ENCODE measurements around the gene NELFA. TPM values are rescaled to one million over a fixed set of nuclear protein-coding genes. Genes with fewer than 3 reads are reported as not detected.

Gene NELFA
- total RNA-seq, 1 experiment from 2014 or later = 56.1 TPM

DNA sequence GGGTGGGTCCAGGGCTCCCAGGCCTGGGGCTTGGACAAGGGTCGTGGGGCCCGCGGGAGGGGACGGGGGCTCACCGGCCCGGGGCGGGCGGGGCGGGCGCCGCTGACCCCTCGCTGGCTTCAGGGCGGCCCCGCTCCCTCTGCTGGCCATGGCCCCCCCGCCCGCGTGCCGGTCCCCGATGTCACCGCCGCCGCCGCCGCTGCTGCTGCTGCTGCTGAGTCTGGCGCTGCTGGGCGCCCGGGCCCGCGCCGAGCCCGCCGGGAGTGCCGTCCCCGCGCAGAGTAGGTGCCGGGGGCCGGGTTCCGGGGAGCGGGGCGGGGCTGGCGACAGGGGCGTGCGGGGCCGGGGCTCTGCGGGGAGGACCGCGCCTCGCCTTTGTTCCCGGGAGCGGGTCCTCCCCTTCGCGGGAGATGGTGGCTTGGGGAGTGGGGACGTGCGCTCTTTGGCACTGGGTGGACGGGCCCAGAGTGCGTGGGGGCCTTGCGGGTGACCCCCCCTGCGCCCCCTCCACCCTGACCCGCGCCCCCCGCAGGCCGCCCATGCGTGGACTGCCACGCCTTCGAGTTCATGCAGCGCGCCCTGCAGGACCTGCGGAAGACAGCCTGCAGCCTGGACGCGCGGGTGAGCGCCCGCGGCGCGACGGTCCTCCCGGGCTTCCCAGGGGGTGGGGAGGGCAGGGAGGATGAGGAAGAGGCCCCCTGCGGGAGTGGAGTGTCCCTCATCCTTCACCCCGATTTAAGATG, 33.6 kb upstream of the NELFA start:
- no peak overlapping the region for H2AFZ ChIP-seq (ENCODE audit: low read depth, low read length, poor library complexity, severe bottlenecking)
- CTCF ChIA-PET = no interaction called here

DNA sequence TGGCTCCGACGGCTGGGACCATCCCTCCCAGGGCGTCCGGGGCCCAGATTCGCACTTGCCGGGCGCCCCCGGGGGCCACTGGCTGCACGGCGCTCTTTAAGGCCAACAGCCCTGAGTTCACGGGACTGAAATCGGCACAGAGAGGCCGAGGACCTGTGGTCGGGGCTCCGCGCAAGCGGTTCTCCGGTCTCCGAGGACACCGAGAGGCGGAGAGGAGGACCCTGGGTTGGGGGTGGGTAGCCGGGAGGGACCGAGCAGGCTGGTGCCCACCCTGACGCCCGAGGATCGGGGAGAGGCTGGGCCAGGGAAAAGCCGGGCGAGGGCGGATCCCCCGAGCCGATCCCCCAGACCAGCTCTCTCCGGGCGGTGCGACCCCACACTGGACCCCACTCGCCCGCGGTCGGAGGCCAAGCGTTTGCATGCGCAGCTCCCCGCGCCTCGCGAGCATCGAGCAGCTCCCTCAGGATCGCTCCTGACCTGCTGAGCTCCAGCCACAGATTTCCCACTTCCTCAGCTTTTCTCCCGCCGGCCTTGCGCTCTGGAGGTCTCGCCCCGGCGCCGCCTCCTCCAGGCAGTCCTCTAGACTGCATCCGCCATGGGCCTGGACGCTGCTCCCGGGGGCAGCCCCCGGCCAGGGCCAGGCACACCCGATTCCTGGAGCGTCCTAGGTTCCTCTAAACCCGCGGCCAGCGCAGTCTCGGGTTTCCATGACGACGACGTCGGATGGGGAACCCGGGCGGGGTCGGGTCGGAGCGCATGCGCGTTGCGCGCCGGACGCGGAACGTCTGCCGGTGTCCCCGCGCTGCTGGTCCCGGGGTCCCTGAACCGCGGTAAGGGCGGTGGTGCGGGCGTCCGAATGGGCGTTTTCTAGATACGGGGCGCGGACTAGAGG, 32.7 kb upstream of the NELFA start:
- peak overlapping the region; percentile 71 to 82 for H3K4me3 ChIP-seq (replicated peaks in 1 of 2; ENCODE audit: low read depth in 1 of 2, low read length in 2 of 2)
- intact Hi-C loops (cut with micrococcal nuclease) = no loop called here
- CTCF ChIA-PET = no interaction called here
- H3K9ac ChIP-seq (ENCODE audit: low read length) = peak overlapping the region; percentile 70
- H4K20me1 ChIP-seq (ENCODE audit: insufficient read depth) = no peaks in the 10 kb centered on the region
- H3K36me3 ChIP-seq (ENCODE audit: control insufficient read depth in 1 of 2, insufficient read depth in 2 of 2, low read length in 2 of 2) = peaks cover 0 to 5% of the 10 kb centered on the region in 2 experiments; a peak in 2 of 4 replicates
- no peaks in the 10 kb centered on the region for H3K9me2 ChIP-seq (ENCODE audit: insufficient read depth)
- H3K4me2 ChIP-seq (ENCODE audit: low read length) = peak overlapping the region; percentile 96
- no peaks in the 10 kb centered on the region for H3K27me3 ChIP-seq (ENCODE audit: insufficient read depth, low read length)
- H2AFZ ChIP-seq (ENCODE audit: low read depth, low read length, poor library complexity, severe bottlenecking) = peak overlapping the region; percentile 65
- ATAC-seq = peak; percentile 83
- DNase-seq (ENCODE audit: low read depth, low spot score) = peak; percentile 67
- H3K27ac ChIP-seq (ENCODE audit: low read depth, low read length) = peak overlapping the region; percentile 57; the same call in 1 of the 2 replicates
- no peaks in the 10 kb centered on the region; a peak in 1 of 4 replicates for H3K9me3 ChIP-seq (ENCODE audit: control insufficient read depth in 1 of 2, insufficient read depth in 1 of 2, low read depth in 1 of 2, low read length in 2 of 2)
- peaks cover 7% of the 10 kb centered on the region; the same call in 1 of the 2 replicates for H3K79me2 ChIP-seq (ENCODE audit: insufficient read depth, low read length)
- POLR2A ChIA-PET = no interaction called here
- TF ChIP-seq POLR2A (IDR thresholded peaks at IDR 0.05; ENCODE audit: borderline replicate concordance, extremely low read depth, insufficient read depth, insufficient read length) (peak; percentile 46), JUND (IDR thresholded peaks at IDR 0.05) (no peak), RAD21 (IDR thresholded peaks at IDR 0.05; ENCODE audit: low read depth) (no peak), ZNF274 (IDR thresholded peaks at IDR 0.05; ENCODE audit: low read depth, low read length) (no peak), SRF (IDR thresholded peaks at IDR 0.05; ENCODE audit: low read depth) (no peak), POLR2AphosphoS5 (IDR thresholded peaks at IDR 0.05; ENCODE audit: low read depth, low read length) (peak; percentile 90), SP1 (IDR thresholded peaks at IDR 0.05; ENCODE audit: low read depth) (no peak), CEBPB (IDR thresholded peaks at IDR 0.05; ENCODE audit: low read depth) (no peak)
- TF ChIP-seq, protein P1, sequence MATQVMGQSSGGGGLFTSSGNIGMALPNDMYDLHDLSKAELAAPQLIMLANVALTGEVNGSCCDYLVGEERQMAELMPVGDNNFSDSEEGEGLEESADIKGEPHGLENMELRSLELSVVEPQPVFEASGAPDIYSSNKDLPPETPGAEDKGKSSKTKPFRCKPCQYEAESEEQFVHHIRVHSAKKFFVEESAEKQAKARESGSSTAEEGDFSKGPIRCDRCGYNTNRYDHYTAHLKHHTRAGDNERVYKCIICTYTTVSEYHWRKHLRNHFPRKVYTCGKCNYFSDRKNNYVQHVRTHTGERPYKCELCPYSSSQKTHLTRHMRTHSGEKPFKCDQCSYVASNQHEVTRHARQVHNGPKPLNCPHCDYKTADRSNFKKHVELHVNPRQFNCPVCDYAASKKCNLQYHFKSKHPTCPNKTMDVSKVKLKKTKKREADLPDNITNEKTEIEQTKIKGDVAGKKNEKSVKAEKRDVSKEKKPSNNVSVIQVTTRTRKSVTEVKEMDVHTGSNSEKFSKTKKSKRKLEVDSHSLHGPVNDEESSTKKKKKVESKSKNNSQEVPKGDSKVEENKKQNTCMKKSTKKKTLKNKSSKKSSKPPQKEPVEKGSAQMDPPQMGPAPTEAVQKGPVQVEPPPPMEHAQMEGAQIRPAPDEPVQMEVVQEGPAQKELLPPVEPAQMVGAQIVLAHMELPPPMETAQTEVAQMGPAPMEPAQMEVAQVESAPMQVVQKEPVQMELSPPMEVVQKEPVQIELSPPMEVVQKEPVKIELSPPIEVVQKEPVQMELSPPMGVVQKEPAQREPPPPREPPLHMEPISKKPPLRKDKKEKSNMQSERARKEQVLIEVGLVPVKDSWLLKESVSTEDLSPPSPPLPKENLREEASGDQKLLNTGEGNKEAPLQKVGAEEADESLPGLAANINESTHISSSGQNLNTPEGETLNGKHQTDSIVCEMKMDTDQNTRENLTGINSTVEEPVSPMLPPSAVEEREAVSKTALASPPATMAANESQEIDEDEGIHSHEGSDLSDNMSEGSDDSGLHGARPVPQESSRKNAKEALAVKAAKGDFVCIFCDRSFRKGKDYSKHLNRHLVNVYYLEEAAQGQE (IDR thresholded peaks at IDR 0.05; ENCODE audit: low read depth) = no peak
- RAD21 ChIA-PET (ENCODE audit: low non-redundant PET in 1 of 2, low total read pairs in 2 of 2, uncharacterized antibody in 2 of 2, unreplicated experiment in 2 of 2) = interaction anchor here in 1 of 2 experiments (0.6 kb wide), 1 partner anchor 274 kb away, joined by 4 read pairs; no protein-coding TSS in a partner anchor
- peaks cover 3 to 29% of the 10 kb centered on the region in 2 experiments; a peak in 3 of 4 replicates for H3K4me1 ChIP-seq (ENCODE audit: control insufficient read depth in 1 of 2, insufficient read depth in 2 of 2, low read length in 2 of 2)
- no TSS peak for BruUV-seq (replicated peaks)

More for the DNA sequence above, 33.6 kb upstream of the NELFA start:
- 0 out of 2 replicates have a peak, but pooled peaks have one; percentile 15 for TF ChIP-seq ZFX (IDR thresholded peaks at IDR 0.05)
- TF ChIP-seq EZH2 (IDR thresholded peaks at IDR 0.05) = no peak
- TF ChIP-seq, protein P2, sequence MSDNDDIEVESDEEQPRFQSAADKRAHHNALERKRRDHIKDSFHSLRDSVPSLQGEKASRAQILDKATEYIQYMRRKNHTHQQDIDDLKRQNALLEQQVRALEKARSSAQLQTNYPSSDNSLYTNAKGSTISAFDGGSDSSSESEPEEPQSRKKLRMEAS (IDR thresholded peaks at IDR 0.05) = 0 out of 2 replicates have a peak, but pooled peaks have one; percentile 22
- DNase-seq (ENCODE audit: low read depth, low spot score) (no peak), ATAC-seq (peak; percentile 51)
- Histone ChIP-seq H3K27me3 (ENCODE audit: insufficient read depth, low read length) (no peaks in the 10 kb centered on the region), H4K20me1 (ENCODE audit: insufficient read depth) (no peaks in the 10 kb centered on the region), H3K36me3 (ENCODE audit: control insufficient read depth in 1 of 2, insufficient read depth in 2 of 2, low read length in 2 of 2) (peaks cover 0 to 5% of the 10 kb centered on the region in 2 experiments; a peak in 2 of 4 replicates), H3K4me2 (ENCODE audit: low read length) (peak overlapping the region; percentile 96), H3K9me2 (ENCODE audit: insufficient read depth) (no peaks in the 10 kb centered on the region), H3K4me3 (replicated peaks in 1 of 2; ENCODE audit: low read depth in 1 of 2, low read length in 2 of 2) (peak overlapping the region; percentile 71 to 82), H3K27ac (ENCODE audit: low read depth, low read length) (peak overlapping the region; percentile 57; the same call in 1 of the 2 replicates), H3K9ac (ENCODE audit: low read length) (peak overlapping the region; percentile 70), H3K9me3 (ENCODE audit: control insufficient read depth in 1 of 2, insufficient read depth in 1 of 2, low read depth in 1 of 2, low read length in 2 of 2) (no peaks in the 10 kb centered on the region; a peak in 1 of 4 replicates), H3K4me1 (ENCODE audit: control insufficient read depth in 1 of 2, insufficient read depth in 2 of 2, low read length in 2 of 2) (peaks cover 3 to 29% of the 10 kb centered on the region in 2 experiments; a peak in 3 of 4 replicates), H3K79me2 (ENCODE audit: insufficient read depth, low read length) (peaks cover 7% of the 10 kb centered on the region; the same call in 1 of the 2 replicates)
- ChIA-PET POLR2A (no interaction called here), RAD21 (ENCODE audit: low non-redundant PET in 1 of 2, low total read pairs in 2 of 2, uncharacterized antibody in 2 of 2, unreplicated experiment in 2 of 2) (no interaction called here)
- intact Hi-C loops (cut with micrococcal nuclease) = no loop called here
- no TSS peak for BruUV-seq (replicated peaks)

All from HCT116 (cell line).